ENCODE data around the gene SOCS7. TPM values are rescaled to one million over a fixed set of nuclear protein-coding genes. Genes with fewer than 3 reads are reported as not detected.

Gene SOCS7
- total and polyA plus RNA-seq, 4 donors: 0.74 to 11.0 (median 2.9) TPM

DNA sequence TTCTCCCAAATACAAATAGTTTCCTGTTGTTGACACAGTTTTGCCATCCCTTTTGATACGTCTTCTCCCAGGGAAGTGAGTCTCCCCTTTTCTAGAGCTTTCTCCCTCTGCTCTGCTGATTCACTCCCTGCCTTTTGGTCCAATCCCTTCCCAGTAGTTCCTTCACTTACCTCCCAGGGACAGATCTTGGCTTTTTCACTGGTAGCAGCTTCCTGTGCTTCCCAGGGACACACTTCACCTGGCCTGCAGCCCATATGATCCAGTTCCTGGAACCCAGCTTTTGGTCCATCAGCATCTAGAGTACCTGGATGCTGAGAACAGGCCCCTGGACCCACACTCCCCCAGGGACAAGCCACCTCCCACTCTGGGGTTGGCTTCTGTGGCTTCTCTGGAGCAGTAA lies 23.7 kb upstream of the SOCS7 start (continued):
- TF ChIP-seq, protein P1, sequence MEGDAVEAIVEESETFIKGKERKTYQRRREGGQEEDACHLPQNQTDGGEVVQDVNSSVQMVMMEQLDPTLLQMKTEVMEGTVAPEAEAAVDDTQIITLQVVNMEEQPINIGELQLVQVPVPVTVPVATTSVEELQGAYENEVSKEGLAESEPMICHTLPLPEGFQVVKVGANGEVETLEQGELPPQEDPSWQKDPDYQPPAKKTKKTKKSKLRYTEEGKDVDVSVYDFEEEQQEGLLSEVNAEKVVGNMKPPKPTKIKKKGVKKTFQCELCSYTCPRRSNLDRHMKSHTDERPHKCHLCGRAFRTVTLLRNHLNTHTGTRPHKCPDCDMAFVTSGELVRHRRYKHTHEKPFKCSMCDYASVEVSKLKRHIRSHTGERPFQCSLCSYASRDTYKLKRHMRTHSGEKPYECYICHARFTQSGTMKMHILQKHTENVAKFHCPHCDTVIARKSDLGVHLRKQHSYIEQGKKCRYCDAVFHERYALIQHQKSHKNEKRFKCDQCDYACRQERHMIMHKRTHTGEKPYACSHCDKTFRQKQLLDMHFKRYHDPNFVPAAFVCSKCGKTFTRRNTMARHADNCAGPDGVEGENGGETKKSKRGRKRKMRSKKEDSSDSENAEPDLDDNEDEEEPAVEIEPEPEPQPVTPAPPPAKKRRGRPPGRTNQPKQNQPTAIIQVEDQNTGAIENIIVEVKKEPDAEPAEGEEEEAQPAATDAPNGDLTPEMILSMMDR (IDR thresholded peaks at IDR 0.05; ENCODE audit: low read depth, low read length, missing input control): no peak
- no peak for TF ChIP-seq GABPA (IDR thresholded peaks at IDR 0.05 in 1 of 2, conservative IDR thresholded peaks at IDR 0.05 in 1 of 2)
- no peak for TF ChIP-seq FOXA1 (IDR thresholded peaks at IDR 0.05)
- TF ChIP-seq FOXA2 (IDR thresholded peaks at IDR 0.05): no peak
- TF ChIP-seq RXRA (IDR thresholded peaks at IDR 0.05): no peak
- TF ChIP-seq SP1 (IDR thresholded peaks at IDR 0.05): no peak
- no peak for TF ChIP-seq JUND (IDR thresholded peaks at IDR 0.05)

DNA sequence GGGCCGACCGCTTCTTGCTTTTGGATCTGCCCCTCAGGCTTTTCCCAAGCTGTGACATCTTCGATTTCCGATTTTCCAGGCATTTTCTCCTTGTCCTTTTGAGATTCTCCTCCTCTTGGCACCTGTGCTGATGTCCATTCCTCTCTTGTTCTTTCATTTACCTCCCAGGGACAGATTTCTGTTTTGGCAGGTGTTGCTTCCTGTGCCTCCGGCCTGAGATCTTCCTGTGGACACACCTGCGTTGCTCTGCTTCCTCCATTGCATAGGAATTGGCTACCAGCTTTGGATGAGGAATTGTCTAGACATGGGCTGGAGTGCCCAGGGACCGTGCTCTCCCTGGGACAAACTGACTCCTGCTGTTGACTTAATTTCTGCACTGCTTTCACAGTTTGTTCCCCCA lies 23.0 kb upstream of the SOCS7 start:
- TF ChIP-seq YY1 (IDR thresholded peaks at IDR 0.05) (no peak), JUND (IDR thresholded peaks at IDR 0.05) (no peak), FOXA1 (IDR thresholded peaks at IDR 0.05) (no peak), SP1 (IDR thresholded peaks at IDR 0.05) (no peak), RXRA (IDR thresholded peaks at IDR 0.05) (no peak), GABPA (IDR thresholded peaks at IDR 0.05 in 1 of 2, conservative IDR thresholded peaks at IDR 0.05 in 1 of 2) (no peak), RAD21 (IDR thresholded peaks at IDR 0.05) (no peak), HNF4A (conservative IDR thresholded peaks at IDR 0.05) (no peak), TAF1 (conservative IDR thresholded peaks at IDR 0.05) (no peak), HNF4G (IDR thresholded peaks at IDR 0.05) (no peak), FOXA2 (IDR thresholded peaks at IDR 0.05) (no peak), NR2F2 (IDR thresholded peaks at IDR 0.05) (no peak), EGR1 (IDR thresholded peaks at IDR 0.05; ENCODE audit: low read depth in 2 of 2) (no peak)
- TF ChIP-seq, protein P2, sequence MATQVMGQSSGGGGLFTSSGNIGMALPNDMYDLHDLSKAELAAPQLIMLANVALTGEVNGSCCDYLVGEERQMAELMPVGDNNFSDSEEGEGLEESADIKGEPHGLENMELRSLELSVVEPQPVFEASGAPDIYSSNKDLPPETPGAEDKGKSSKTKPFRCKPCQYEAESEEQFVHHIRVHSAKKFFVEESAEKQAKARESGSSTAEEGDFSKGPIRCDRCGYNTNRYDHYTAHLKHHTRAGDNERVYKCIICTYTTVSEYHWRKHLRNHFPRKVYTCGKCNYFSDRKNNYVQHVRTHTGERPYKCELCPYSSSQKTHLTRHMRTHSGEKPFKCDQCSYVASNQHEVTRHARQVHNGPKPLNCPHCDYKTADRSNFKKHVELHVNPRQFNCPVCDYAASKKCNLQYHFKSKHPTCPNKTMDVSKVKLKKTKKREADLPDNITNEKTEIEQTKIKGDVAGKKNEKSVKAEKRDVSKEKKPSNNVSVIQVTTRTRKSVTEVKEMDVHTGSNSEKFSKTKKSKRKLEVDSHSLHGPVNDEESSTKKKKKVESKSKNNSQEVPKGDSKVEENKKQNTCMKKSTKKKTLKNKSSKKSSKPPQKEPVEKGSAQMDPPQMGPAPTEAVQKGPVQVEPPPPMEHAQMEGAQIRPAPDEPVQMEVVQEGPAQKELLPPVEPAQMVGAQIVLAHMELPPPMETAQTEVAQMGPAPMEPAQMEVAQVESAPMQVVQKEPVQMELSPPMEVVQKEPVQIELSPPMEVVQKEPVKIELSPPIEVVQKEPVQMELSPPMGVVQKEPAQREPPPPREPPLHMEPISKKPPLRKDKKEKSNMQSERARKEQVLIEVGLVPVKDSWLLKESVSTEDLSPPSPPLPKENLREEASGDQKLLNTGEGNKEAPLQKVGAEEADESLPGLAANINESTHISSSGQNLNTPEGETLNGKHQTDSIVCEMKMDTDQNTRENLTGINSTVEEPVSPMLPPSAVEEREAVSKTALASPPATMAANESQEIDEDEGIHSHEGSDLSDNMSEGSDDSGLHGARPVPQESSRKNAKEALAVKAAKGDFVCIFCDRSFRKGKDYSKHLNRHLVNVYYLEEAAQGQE (IDR thresholded peaks at IDR 0.05): no peak
- TF ChIP-seq, protein P1 (IDR thresholded peaks at IDR 0.05; ENCODE audit: low read depth, low read length, missing input control): no peak
- TF ChIP-seq, protein P3, sequence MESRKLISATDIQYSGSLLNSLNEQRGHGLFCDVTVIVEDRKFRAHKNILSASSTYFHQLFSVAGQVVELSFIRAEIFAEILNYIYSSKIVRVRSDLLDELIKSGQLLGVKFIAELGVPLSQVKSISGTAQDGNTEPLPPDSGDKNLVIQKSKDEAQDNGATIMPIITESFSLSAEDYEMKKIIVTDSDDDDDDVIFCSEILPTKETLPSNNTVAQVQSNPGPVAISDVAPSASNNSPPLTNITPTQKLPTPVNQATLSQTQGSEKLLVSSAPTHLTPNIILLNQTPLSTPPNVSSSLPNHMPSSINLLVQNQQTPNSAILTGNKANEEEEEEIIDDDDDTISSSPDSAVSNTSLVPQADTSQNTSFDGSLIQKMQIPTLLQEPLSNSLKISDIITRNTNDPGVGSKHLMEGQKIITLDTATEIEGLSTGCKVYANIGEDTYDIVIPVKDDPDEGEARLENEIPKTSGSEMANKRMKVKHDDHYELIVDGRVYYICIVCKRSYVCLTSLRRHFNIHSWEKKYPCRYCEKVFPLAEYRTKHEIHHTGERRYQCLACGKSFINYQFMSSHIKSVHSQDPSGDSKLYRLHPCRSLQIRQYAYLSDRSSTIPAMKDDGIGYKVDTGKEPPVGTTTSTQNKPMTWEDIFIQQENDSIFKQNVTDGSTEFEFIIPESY (IDR thresholded peaks at IDR 0.05): no peak
- TF ChIP-seq, protein P4, sequence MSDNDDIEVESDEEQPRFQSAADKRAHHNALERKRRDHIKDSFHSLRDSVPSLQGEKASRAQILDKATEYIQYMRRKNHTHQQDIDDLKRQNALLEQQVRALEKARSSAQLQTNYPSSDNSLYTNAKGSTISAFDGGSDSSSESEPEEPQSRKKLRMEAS (IDR thresholded peaks at IDR 0.05): no peak
- TF ChIP-seq, protein P5, sequence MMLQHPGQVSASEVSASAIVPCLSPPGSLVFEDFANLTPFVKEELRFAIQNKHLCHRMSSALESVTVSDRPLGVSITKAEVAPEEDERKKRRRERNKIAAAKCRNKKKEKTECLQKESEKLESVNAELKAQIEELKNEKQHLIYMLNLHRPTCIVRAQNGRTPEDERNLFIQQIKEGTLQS (IDR thresholded peaks at IDR 0.05): no peak
- WGBS: 79% methylated on average over 7 of the region's 7 CpGs
- H3K9ac ChIP-seq (ENCODE audit: low read depth in 1 of 2, low read length in 2 of 2): no peak overlapping the region
- H3K27ac ChIP-seq (ENCODE audit: low read depth in 1 of 2, low read length in 2 of 2): no peak overlapping the region
- H3K4me1 ChIP-seq (ENCODE audit: control insufficient read depth in 4 of 4, insufficient read depth in 4 of 4, low read length in 3 of 4): no peaks in the 10 kb centered on the region
- peaks cover 0 to 2% (median 0%) of the 10 kb centered on the region in 4 donors for H3K27me3 ChIP-seq (ENCODE audit: control insufficient read depth in 4 of 4, insufficient read depth in 4 of 4, low read length in 3 of 4)
- H3K9me3 ChIP-seq (ENCODE audit: control insufficient read depth in 4 of 4, low read length in 3 of 4): no peaks in the 10 kb centered on the region
- DNase-seq (ENCODE audit: low spot score): no peak
- no peak overlapping the region for H3K4me3 ChIP-seq (ENCODE audit: low read depth in 1 of 3, low read length in 3 of 3)
- H3K36me3 ChIP-seq (ENCODE audit: control insufficient read depth in 4 of 4, insufficient read depth in 3 of 4, low read depth in 1 of 4, low read length in 3 of 4): peaks cover 0 to 5% (median 1%) of the 10 kb centered on the region in 4 donors
